Measurements from ENCODE around the gene IL17F. TPM values are rescaled to one million over a fixed set of nuclear protein-coding genes. Genes with fewer than 3 reads are reported as not detected.

IL17F gene
- total RNA-seq, 6 donors from 2014 or later, result not detected

- 47 to 53% methylated on average over 15 of the region's 15 CpGs for WGBS, 2 donors
- H3K27me3 ChIP-seq, result no peaks in the 10 kb centered on the region
- H3K27ac ChIP-seq, result no peak overlapping the region
- ATAC-seq (ENCODE audit: low FRiP score in 2 of 2) (no peak), DNase-seq (no peak)
- no peaks in the 10 kb centered on the region for H3K9me3 ChIP-seq
- TF ChIP-seq EP300 (IDR thresholded peaks at IDR 0.05) (no peak), CTCF (IDR thresholded peaks at IDR 0.05) (peak in 1 of 6 experiments; percentile 27), POLR2A (IDR thresholded peaks at IDR 0.05) (no peak)
- H3K4me3 ChIP-seq, result no peak overlapping the region
- no peaks in the 10 kb centered on the region for H3K4me1 ChIP-seq
- no peaks in the 10 kb centered on the region for H3K36me3 ChIP-seq
Measured at GRCh38 chr6:52233975-52234823, 10.1 kb downstream of the IL17F start.

GRCh38 chr6:52233005-52233404 is 11.3 kb downstream of the IL17F start:
- Histone ChIP-seq H3K36me3 (no peaks in the 10 kb centered on the region), H3K9me3 (no peaks in the 10 kb centered on the region), H3K4me3 (no peak overlapping the region), H3K4me1 (no peaks in the 10 kb centered on the region), H3K27ac (no peak overlapping the region), H3K27me3 (no peaks in the 10 kb centered on the region)
- WGBS, 2 donors, result 66 to 69% methylated on average over 4 of the region's 4 CpGs
- no peak for ATAC-seq (ENCODE audit: low FRiP score in 2 of 2)
- no peak for TF ChIP-seq POLR2A (IDR thresholded peaks at IDR 0.05)
- no peak for TF ChIP-seq EP300 (IDR thresholded peaks at IDR 0.05)
- TF ChIP-seq POLR2AphosphoS5 (IDR thresholded peaks at IDR 0.05), result no peak
- TF ChIP-seq CTCF (IDR thresholded peaks at IDR 0.05), result no peak
- DNase-seq, result no peak

GRCh38 chr6:52231406-52232127 is 12.7 kb downstream of the IL17F start:
- H3K36me3 ChIP-seq, result no peaks in the 10 kb centered on the region
- no peak overlapping the region for H3K4me3 ChIP-seq
- no peak for TF ChIP-seq EP300 (IDR thresholded peaks at IDR 0.05)
- no peak for TF ChIP-seq POLR2AphosphoS5 (IDR thresholded peaks at IDR 0.05)
- no peak for TF ChIP-seq POLR2A (IDR thresholded peaks at IDR 0.05)
- TF ChIP-seq CTCF (IDR thresholded peaks at IDR 0.05), result no peak
- DNase-seq (no peak), ATAC-seq (ENCODE audit: low FRiP score in 2 of 2) (no peak)
- H3K27ac ChIP-seq, result no peak overlapping the region
- 85 to 90% methylated on average over 8 of the region's 8 CpGs for WGBS, 2 donors
- H3K27me3 ChIP-seq, result no peaks in the 10 kb centered on the region
- H3K9me3 ChIP-seq, result no peaks in the 10 kb centered on the region
- H3K4me1 ChIP-seq, result no peaks in the 10 kb centered on the region

- ATAC-seq (ENCODE audit: low FRiP score in 2 of 2), result no peak
- DNase-seq, result no peak
- Histone ChIP-seq H3K27me3 (no peaks in the 10 kb centered on the region), H3K36me3 (no peaks in the 10 kb centered on the region), H3K4me3 (no peak overlapping the region), H3K27ac (no peak overlapping the region), H3K9me3 (no peaks in the 10 kb centered on the region), H3K4me1 (no peaks in the 10 kb centered on the region)
- 26 to 44% methylated on average over 1 of the region's 1 CpG for WGBS, 2 donors
- TF ChIP-seq POLR2AphosphoS5 (IDR thresholded peaks at IDR 0.05) (no peak), CTCF (IDR thresholded peaks at IDR 0.05) (no peak), POLR2A (IDR thresholded peaks at IDR 0.05) (no peak), EP300 (IDR thresholded peaks at IDR 0.05) (no peak)
Measured at GRCh38 chr6:52230685-52231084, 13.6 kb downstream of the IL17F start.
